GM19025 (cell line): Measurements from ENCODE around the gene PHETA2.
"Not testable (repeated sequence)": the region's sequence is repeated elsewhere in the genome, so short reads cannot be mapped to it uniquely, and the experiment has no call there.

Source experiments
- ATAC-seq: cut with Tn5 transposase; IDR thresholded peaks from one replicate; pipeline ENCODE4 v1.9.1; 2021; ENCODE audit warnings: mild to moderate bottlenecking, low read depth, moderate library complexity; ENCODE audit not compliant: unreplicated experiment

PHETA2 gene

DNA sequence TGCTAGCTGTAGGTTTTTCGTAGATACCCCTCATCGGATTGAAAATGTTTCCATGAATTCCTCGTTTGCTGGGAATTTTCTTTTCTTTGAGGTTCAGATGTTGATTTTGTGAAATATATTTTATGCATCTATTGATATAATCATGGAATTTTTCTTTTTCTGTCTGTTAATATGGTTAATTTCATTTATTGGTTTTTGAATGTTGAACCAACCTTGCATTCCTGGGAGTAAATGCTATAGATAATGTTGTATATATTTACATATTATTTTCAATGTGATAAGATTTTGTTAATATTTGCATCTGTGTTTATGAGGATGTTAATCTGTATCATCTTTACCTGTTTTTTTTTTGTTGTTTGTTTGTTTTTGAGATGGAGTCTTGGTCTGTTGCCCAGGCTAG lies 27.2 kb downstream of the PHETA2 start:
- no peak for ATAC-seq

- not testable (repeated sequence) for ATAC-seq
These were observed 30.3 kb downstream of the PHETA2 start for GRCh38 chr22:42104332-42104860.

DNA sequence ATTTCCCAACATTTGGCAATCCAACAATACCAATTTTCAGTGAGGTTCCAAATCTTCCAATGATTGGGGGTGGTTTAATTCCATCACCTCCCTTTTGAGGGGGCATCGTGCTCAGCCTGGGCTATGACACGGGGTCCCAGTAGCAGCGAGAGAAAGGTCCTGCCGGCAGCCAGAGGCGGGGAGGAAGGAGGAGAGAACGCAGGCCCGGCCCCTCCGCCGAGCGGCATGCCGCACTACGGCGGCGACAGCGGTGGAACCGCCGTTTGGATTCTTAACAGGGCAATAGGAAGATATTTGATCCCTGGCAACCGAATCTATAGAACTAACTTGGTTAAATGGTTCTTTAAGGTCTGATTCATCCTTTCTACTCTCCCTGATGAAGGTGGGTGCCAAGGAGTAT lies 34.8 kb downstream of the PHETA2 start:
- ATAC-seq: no peak

- ATAC-seq: no peak
These were observed 37.8 kb downstream of the PHETA2 start for GRCh38 chr22:42111798-42112197.

DNA sequence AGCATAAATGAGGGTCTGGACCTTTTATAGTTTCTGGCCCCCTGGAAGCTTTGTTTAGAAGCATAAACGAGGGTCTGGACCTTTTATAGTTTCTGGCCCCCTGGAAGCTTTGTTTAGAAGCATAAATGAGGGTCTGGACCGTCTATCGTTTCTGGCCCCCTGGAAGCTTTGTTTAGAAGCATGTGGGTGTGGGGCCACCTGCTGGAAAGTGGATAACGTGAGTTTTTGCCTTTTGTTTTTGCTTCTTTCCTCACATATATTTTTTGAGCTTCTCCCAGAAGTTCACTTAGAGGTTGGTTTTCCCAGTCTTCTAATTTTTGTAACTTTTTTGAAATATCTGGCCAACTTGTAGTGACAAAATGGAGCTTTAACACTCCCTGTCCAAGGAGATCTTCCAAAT lies 38.7 kb downstream of the PHETA2 start:
- not testable (repeated sequence) for ATAC-seq

- no peak for ATAC-seq
These were observed 40.7 kb downstream of the PHETA2 start for GRCh38 chr22:42114721-42115120.

DNA sequence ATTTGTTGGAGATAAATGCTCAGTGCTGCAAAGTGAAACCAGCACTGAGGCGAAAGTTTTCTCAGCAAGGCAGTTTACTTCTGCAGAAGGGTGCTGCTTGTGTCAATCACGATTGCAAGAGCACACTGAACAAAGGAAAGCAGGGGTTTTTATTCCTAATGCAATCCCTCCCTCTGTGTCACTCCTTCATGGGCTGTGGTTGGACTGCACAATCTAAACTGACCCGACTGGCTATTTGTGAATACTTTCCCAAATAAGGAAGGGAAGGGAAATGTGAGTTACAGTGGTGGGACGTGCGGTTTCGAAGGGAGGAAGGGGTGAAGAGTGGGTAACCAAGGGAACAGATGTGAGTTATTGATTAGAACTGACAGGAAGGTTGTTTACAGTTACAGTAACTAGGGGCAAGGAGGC lies 41.4 kb downstream of the PHETA2 start:
- ATAC-seq: not testable (repeated sequence)

GRCh38 chr22:42116848-42117424 lies 42.9 kb downstream of the PHETA2 start:
- no peak for ATAC-seq

- not testable (repeated sequence) for ATAC-seq
These were observed 46.4 kb downstream of the PHETA2 start for GRCh38 chr22:42120231-42121021.

GRCh38 chr22:42123529-42123928 lies 49.5 kb downstream of the PHETA2 start:
- not testable (repeated sequence) for ATAC-seq

DNA sequence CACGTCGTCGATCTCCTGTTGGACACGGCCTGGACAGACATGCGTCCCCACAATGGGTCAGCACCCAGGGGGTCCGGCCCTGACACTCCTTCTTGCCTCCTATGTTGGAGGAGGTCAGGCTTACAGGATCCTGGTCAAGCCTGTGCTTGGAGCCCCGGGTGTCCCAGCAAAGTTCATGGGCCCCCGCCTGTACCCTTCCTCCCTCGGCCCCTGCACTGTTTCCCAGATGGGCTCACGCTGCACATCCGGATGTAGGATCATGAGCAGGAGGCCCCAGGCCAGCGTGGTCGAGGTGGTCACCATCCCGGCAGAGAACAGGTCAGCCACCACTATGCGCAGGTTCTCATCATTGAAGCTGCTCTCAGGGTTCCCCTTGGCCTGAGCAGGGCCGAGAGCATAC lies 53.6 kb downstream of the PHETA2 start:
- ATAC-seq: no peak

- not testable (repeated sequence) for ATAC-seq
These were observed 54.0 kb downstream of the PHETA2 start for GRCh38 chr22:42128007-42128406.
